Memory B cell (primary cell): ENCODE measurements around the gene UNC5A.

Experiments used
- ATAC-seq: fragments of 150-1000 bp; cut with Tn5 transposase; 2 replicates; pipeline ENCODE4 v1.10.0; 2021; ENCODE audit warnings: low read depth, mild to moderate bottlenecking, moderate library complexity
- DNase-seq, 2 donors: peaks; one replicate each; pipeline ENCODE4 v3.0.0; 2022; ENCODE audit warnings: low spot score in 2 of 2
- H3K27ac Mint-ChIP-seq: one replicate; pipeline ENCODE4 v1.8.0; 2022; ENCODE audit warnings: mild to moderate bottlenecking, moderate library complexity, mixed read lengths
- H3K27me3 Mint-ChIP-seq: one replicate; pipeline ENCODE4 v1.8.0; 2022; ENCODE audit warnings: mixed read lengths
- H3K36me3 Mint-ChIP-seq: one replicate; pipeline ENCODE4 v1.8.0; 2022; ENCODE audit warnings: mild to moderate bottlenecking, mixed read lengths
- H3K4me1 Mint-ChIP-seq: one replicate; pipeline ENCODE4 v1.8.0; 2022; ENCODE audit warnings: mixed read lengths
- H3K4me3 Mint-ChIP-seq: one replicate; pipeline ENCODE4 v1.8.0; 2022; ENCODE audit warnings: mild to moderate bottlenecking, moderate library complexity, mixed read lengths
- H3K9me3 Mint-ChIP-seq: one replicate; pipeline ENCODE4 v1.8.0; 2022; ENCODE audit warnings: mixed read lengths

The UNC5A gene

DNA sequence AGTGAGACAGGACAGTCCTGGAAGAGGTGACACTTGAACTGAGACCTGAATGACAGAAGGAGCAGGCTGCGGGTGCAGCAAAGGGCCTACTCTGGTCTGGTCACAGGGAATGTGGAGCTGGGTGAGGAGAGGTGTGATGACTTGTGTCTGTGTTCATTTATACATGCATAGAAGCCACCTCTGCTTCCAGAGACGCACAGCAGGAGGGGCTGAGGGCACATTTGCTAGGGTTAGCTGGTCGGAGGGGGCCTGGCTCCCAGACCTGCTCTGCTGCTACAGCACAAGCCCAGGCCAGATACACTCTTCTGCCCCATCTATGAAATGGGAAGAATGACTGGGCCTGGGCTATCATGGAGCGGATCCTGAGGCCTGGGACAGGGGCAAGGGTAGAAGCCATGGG lies 15.6 kb downstream of the UNC5A start:
- H3K4me1 Mint-ChIP-seq: peaks cover 8% of the 10 kb centered on the region
- no peak for ATAC-seq
- no peak for DNase-seq
- H3K4me3 Mint-ChIP-seq: no peak overlapping the region
- H3K27ac Mint-ChIP-seq: no peak overlapping the region
- peaks cover 30% of the 10 kb centered on the region for H3K27me3 Mint-ChIP-seq
- H3K9me3 Mint-ChIP-seq: peaks cover 4% of the 10 kb centered on the region
- no peaks in the 10 kb centered on the region for H3K36me3 Mint-ChIP-seq

DNA sequence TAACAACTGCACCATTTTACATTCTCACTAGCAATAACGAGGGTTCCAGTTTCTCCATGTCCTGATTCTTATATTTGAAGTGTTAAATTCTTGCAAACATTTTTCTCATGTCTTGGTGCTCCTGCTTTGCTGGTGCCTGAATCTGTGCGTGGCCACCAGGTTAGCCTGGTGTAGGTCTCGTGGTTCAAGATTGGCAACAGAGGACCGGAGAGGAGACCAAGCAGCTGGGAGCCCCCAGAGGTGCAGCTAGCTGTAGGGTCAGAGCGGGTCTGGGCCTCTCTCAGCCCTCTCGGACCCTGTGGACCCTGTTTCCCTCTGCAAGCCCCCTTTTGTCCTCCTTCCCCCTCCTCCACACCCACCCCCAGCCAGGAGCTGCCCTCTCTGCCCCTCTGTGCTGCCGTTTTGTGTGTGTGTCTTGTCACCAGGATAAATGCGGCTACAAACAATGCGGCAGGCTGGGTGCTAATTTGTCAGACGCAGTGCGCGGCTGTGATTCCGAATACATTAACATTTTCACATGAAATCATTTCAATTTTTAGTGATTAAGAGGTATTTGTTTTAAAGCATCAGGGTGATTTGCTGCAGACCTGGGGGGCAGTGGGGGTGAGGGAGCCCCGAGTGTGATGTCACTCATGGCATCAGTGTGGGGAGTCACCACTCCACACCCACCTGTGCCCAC lies 17.5 kb downstream of the UNC5A start:
- ATAC-seq: no peak
- peaks cover 23% of the 10 kb centered on the region for H3K27me3 Mint-ChIP-seq
- H3K36me3 Mint-ChIP-seq: no peaks in the 10 kb centered on the region
- DNase-seq: no peak
- H3K4me3 Mint-ChIP-seq: no peak overlapping the region
- peaks cover 9% of the 10 kb centered on the region for H3K4me1 Mint-ChIP-seq
- H3K27ac Mint-ChIP-seq: no peak overlapping the region
- peaks cover 4% of the 10 kb centered on the region for H3K9me3 Mint-ChIP-seq

DNA sequence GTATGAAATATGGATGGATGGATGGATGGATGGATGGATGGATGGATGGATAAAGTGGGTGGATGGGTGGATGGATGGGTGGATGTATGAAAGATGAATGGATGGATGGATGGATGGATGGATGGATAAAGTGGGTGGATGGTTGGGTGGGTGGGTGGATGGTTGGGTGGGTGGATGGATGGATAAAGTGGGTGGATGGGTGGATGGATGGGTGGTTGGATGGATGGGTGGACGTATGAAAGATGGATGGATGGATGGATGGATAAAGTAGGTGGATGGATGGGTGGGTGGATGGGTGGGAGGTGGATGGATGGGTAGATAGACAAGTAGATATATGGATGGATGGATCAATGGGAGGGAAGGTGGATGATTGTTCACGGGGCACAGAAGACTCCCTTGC lies 19.0 kb downstream of the UNC5A start:
- ATAC-seq (no peak), DNase-seq (no peak)
- Mint-ChIP-seq H3K9me3 (peaks cover 6% of the 10 kb centered on the region), H3K4me1 (peaks cover 6% of the 10 kb centered on the region), H3K36me3 (no peaks in the 10 kb centered on the region), H3K4me3 (no peak overlapping the region), H3K27ac (no peak overlapping the region), H3K27me3 (peaks cover 17% of the 10 kb centered on the region)

DNA sequence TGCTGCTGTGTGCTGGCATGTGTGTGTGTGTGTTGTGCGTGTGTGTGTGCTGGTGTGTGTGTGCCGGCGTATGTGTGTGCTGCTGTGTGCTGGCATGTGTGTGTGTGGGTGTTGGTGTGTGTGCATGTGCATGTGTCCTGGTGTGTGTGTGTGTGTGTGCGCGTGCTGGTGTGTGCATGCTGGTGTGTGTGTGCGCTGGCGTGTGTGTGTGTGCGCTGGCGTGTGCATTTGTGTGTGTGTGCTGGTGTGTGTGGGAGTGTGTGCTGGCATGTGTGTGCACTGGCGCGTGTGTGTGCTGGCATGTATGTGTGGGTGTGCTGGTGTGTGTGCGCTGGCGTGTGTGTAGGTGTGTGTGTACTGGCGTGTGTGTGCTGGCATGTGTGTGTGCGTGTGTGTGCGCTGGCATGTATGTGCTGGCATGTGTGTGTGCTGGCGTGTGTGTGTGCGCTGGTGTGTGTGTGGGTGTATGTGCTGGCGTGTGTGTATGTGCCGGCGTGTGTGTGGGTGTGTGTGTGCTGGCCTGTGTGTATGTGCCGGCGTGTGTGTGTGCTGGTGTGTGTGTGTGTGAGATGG lies 20.1 kb downstream of the UNC5A start:
- ATAC-seq: no peak
- no peak for DNase-seq
- peaks cover 6% of the 10 kb centered on the region for H3K9me3 Mint-ChIP-seq
- peaks cover 24% of the 10 kb centered on the region for H3K27me3 Mint-ChIP-seq
- H3K36me3 Mint-ChIP-seq: no peaks in the 10 kb centered on the region
- no peak overlapping the region for H3K27ac Mint-ChIP-seq
- H3K4me1 Mint-ChIP-seq: peaks cover 6% of the 10 kb centered on the region
- H3K4me3 Mint-ChIP-seq: no peak overlapping the region

DNA sequence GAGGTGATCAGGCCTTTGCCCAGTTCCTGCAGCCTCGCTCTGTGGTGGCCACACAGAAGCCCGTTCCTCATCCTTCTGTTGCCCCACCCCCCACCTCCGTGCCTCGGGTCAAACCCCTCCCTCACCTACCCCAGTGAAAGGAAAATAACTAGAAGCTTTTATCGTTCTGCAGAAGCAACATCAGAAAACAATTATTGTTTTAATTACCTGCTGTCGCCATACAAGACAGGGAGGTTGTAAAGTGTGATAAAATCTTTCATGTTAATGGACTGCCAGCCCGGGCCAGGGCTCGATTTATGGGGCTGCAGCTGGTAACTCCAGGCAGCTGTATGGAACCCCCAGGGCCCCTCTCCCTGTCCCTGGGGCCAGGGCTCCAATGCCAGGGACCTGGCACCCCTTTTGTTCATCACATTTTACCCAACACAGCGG lies 20.6 kb downstream of the UNC5A start:
- no peak overlapping the region for H3K27ac Mint-ChIP-seq

DNA sequence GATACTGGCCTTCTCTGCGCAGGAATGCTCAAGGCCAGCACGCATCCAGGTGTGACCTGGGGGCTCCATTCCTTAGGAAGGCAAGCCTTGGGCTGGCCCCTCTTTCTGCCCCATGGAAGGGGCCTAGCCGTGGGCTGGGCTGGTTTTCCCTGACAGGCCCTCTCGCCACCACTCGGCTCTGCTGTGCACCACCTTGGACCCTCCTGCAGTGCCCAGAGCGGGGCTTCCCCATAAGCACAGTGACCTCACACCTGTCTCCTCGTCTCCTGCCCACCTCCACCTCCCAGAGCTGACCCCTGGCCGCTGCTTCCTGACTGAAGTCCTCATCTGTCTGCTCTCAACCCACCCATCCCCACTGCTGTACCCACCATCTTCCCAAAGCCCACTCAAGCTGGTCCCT lies 21.1 kb downstream of the UNC5A start:
- peaks cover 32% of the 10 kb centered on the region for H3K27me3 Mint-ChIP-seq
- ATAC-seq (no peak), DNase-seq (no peak)
- H3K36me3 Mint-ChIP-seq: no peaks in the 10 kb centered on the region
- no peak overlapping the region for H3K27ac Mint-ChIP-seq
- H3K4me3 Mint-ChIP-seq: no peak overlapping the region
- H3K9me3 Mint-ChIP-seq: peaks cover 6% of the 10 kb centered on the region
- peaks cover 6% of the 10 kb centered on the region for H3K4me1 Mint-ChIP-seq

More for the DNA sequence above, 20.6 kb downstream of the UNC5A start:
- Mint-ChIP-seq H3K4me1 (peaks cover 6% of the 10 kb centered on the region), H3K4me3 (no peak overlapping the region), H3K9me3 (peaks cover 6% of the 10 kb centered on the region), H3K36me3 (no peaks in the 10 kb centered on the region), H3K27me3 (peaks cover 28% of the 10 kb centered on the region)
- DNase-seq (no peak), ATAC-seq (no peak)

DNA sequence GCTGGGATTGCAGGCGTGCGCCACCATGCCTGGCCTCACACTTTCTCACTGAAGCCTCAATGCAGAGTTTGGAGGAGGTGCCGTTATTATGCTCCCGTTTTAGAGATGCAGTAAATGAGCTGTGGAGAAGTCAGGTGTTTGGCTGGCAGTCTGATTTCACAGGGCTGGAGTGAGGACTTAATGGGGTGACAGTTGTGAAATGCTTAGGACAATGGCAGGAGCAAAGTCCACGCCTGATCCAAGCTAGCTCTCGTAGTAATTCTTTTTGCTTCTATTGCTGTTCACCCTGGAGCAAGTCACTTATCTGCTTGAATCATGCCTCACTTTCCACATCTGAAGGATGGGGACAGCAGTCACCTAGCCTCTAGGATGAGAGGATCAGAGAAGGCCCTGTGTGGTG lies 21.8 kb downstream of the UNC5A start:
- H3K36me3 Mint-ChIP-seq: no peaks in the 10 kb centered on the region
- no peak overlapping the region for H3K27ac Mint-ChIP-seq
- DNase-seq (no peak), ATAC-seq (no peak)
- peaks cover 6% of the 10 kb centered on the region for H3K9me3 Mint-ChIP-seq
- H3K4me3 Mint-ChIP-seq: no peak overlapping the region
- H3K27me3 Mint-ChIP-seq: peaks cover 35% of the 10 kb centered on the region
- H3K4me1 Mint-ChIP-seq: peaks cover 6% of the 10 kb centered on the region

DNA sequence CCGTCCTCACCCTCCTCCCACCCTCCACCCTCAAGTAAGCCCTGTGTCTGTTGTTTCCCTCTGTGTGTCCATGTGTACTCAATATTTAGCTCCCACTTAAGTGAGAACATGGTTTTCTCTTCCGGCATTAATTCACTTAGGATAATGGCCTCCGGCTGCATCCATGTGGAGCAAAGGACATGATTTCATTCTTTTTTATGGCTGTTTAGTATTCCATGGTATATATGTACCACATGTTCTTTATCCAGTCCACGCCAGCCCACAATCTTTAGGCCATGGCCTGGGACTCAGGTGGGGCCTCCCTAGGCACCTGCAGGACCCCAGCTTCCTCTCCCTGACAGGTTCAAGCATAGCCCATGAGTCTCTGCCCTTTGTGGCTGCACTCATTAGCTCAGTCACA lies 22.9 kb downstream of the UNC5A start:
- DNase-seq (no peak), ATAC-seq (no peak)
- Mint-ChIP-seq H3K27me3 (peaks cover 35% of the 10 kb centered on the region), H3K4me3 (no peak overlapping the region), H3K4me1 (peaks cover 6% of the 10 kb centered on the region), H3K36me3 (no peaks in the 10 kb centered on the region), H3K27ac (no peak overlapping the region), H3K9me3 (peaks cover 6% of the 10 kb centered on the region)

DNA sequence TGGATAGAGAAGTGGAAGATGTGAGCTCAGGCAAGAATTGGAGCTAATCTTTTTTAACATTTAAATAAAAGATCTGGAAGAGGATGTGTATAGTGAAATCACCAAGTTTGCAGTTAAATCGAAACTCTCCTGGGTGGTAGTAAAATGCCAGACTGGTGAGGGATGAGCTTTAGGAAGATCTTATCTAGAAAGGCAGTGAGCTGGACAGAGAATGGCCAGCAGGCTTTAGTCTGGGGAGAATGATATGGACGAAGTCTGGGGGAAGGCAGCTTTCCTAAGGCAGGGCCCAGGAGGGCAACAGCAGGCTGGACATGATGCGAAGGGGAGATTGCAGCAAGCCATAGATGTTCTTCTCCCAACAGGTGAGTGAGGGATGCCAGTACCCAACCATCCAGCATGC lies 25.6 kb downstream of the UNC5A start:
- Mint-ChIP-seq H3K27ac (no peak overlapping the region), H3K4me1 (peaks cover 3% of the 10 kb centered on the region), H3K4me3 (no peak overlapping the region), H3K9me3 (peaks cover 2% of the 10 kb centered on the region), H3K27me3 (peaks cover 29% of the 10 kb centered on the region), H3K36me3 (no peaks in the 10 kb centered on the region)
- DNase-seq: no peak
- no peak for ATAC-seq

DNA sequence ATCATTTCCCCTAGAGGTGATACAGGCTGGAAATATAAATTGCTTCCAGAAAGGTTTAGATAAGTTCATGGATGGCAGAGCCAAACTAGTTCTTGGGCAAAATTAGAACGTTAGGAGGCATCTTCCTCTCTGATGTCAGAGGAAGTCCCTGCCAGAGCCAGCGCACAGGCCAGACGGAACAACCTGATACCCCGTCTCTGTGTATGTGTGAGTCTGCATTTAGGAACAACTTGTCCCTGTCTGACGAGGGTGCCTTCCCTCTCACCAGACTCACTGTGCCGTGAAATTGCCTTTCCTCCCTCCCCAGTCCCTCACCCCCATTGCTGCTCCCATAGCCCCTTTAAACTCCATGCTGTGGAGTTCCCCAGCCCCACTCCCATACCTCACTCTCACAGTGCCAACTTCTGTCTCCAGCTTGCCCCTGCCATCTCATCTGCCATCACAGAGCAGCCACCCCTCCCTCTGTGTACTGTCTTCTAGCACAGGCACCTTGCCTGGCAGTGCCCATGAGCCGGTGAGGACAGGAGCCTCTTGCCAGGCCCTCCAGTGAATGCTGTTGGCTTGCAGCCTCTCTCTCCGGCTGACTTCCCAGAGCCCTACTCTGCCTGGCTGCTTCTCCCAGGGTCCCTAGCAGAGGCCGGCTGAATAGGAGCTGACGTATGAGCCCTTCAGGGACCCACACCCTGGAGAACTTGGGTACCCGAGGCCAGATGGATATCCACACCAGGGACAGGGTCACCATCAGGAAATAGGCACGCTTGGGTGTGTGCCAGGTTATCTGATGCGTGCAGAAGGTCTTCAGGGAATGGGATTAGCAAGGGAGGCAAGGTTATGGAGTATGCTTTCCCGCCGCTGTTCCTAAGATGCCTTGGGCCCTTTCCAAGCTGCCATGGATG lies 26.7 kb downstream of the UNC5A start:
- H3K27ac Mint-ChIP-seq: no peak overlapping the region
- DNase-seq: no peak

DNA sequence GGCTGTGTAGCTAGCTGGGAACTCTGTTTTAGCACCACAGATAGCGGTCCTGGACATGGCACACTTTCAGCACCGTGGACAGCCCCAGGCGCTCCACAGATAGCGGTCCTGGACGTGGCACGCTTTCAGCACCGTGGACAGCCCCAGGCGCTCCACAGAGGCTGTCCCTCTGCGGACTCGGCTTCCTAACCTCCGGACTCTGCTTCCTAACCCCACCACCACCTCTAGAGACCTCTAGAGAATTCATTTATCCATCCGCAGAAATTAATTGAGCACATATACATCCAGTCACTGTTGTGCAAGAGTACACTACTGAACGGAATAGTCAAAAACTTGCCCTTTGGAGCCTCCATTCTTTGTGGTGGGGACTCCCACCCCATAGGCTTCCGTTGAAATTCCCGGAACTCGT lies 27.4 kb downstream of the UNC5A start:
- Mint-ChIP-seq H3K4me3 (no peak overlapping the region), H3K9me3 (peaks cover 2% of the 10 kb centered on the region), H3K27me3 (peaks cover 30% of the 10 kb centered on the region), H3K27ac (no peak overlapping the region), H3K36me3 (no peaks in the 10 kb centered on the region), H3K4me1 (no peaks in the 10 kb centered on the region)
- DNase-seq (peak; percentile 29 to 48), ATAC-seq (peak; percentile 56)

More for the DNA sequence above, 26.7 kb downstream of the UNC5A start:
- Mint-ChIP-seq H3K27me3 (peaks cover 27% of the 10 kb centered on the region), H3K9me3 (peaks cover 2% of the 10 kb centered on the region), H3K4me1 (no peaks in the 10 kb centered on the region), H3K36me3 (no peaks in the 10 kb centered on the region), H3K4me3 (no peak overlapping the region)
- no peak for ATAC-seq

DNA sequence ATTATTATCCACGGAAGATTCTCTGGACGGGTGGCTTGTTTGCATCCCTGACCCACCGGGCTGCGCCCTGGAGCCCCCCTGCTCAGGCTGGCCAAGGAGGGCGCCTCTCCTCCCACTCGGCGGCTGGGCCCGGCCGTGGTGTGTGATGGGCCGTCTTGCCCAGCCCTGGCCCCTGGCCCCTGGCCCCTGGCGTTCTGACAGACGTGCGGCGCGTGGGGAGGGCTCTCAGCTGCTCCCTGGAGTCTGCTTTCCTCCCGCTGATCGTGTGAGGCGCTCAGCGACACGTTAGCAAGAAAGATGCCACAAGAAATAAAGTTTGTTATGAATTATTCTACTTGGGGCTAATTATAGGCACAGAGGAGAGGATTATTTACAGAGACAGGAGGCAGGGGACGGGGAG lies 33.3 kb downstream of the UNC5A start:
- Mint-ChIP-seq H3K36me3 (no peaks in the 10 kb centered on the region), H3K27me3 (peaks cover 27% of the 10 kb centered on the region), H3K4me1 (no peaks in the 10 kb centered on the region), H3K27ac (no peak overlapping the region), H3K9me3 (peaks cover 2% of the 10 kb centered on the region), H3K4me3 (no peak overlapping the region)
- no peak for ATAC-seq
- no peak for DNase-seq

DNA sequence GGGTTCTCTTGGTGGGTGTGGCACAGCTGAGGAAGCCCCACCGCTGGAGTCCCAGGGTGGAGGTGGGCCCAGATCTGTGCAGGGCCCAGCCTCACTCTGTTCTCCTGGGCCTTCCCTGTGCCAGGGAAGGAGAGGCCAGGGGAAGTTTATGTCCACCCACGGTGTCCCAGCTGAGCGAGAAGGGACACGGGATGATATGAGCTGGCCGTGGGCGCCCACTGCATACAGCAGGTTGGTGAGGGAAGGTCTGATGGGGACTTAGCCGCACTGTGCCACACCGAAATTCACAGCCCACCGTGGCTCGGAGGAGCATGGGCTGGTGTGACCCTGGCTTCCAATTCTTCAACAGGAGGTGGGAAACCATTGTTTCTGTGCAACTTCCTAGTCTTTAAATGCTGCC lies 33.9 kb downstream of the UNC5A start:
- no peak overlapping the region for H3K27ac Mint-ChIP-seq
- H3K36me3 Mint-ChIP-seq: no peaks in the 10 kb centered on the region
- no peak overlapping the region for H3K4me3 Mint-ChIP-seq
- DNase-seq: no peak
- H3K27me3 Mint-ChIP-seq: peaks cover 25% of the 10 kb centered on the region
- H3K4me1 Mint-ChIP-seq: no peaks in the 10 kb centered on the region
- H3K9me3 Mint-ChIP-seq: peaks cover 2% of the 10 kb centered on the region
- no peak for ATAC-seq

DNA sequence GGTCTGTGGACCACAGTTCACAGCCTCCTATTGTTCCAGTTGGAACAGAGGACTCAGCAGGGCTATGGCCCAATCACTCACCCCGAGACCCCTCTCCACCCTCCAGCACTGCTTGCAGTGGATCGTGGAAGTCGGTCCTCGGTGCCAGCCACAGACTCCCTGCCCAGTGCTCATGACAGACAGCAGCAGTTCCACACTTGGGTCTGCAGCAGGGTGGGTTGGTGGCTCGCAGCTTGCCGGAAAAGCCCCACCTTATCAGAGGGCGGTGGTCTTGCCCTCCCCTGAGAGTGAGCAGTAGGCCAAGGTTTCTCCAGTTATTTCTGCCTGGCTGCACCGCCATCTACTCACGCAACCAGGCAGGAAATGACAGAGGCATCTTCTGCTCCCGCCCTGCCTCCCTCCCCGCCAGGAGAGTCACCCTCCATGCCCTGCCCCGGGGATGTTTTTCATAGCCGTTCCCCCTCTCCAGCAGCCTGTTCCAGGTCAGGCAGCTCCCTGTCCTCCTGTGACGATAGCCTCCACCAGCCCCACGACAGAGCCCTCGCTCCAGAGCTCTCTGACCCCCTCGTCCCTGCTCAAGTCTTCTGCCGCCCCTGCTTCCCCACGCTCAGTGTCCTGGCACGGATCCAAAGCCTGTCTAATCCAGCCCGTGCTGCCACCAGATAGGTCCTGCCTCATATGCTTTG lies 34.5 kb downstream of the UNC5A start:
- Mint-ChIP-seq H3K4me3 (no peak overlapping the region), H3K27ac (no peak overlapping the region), H3K27me3 (peaks cover 28% of the 10 kb centered on the region), H3K4me1 (no peaks in the 10 kb centered on the region), H3K9me3 (peaks cover 2% of the 10 kb centered on the region), H3K36me3 (no peaks in the 10 kb centered on the region)
- no peak for DNase-seq
- no peak for ATAC-seq
